Testis (tissue), 3 donors: ENCODE data around the gene MYBPHL. TPM values are rescaled to one million over a fixed set of nuclear protein-coding genes. Genes with fewer than 3 reads are reported as not detected.

Experiments used
- DNase-seq: peaks from one replicate; pipeline ENCODE4 v3.0.0-alpha.2; 2019
- H3K27ac ChIP-seq, 2 donors: fragments of 200-600 bp; sonication (generic); one replicate each; pipeline ENCODE4 v1.5.1; 2019
- H3K27me3 ChIP-seq: fragments of 200-600 bp; sonication (generic); one replicate; pipeline ENCODE4 v1.5.1; 2019
- H3K36me3 ChIP-seq: fragments of 200-600 bp; sonication (generic); one replicate; pipeline ENCODE4 v1.5.1; 2017; ENCODE audit warnings: low read depth; ENCODE audit errors: missing control alignments
- H3K4me1 ChIP-seq: fragments of 200-600 bp; sonication (generic); one replicate; pipeline ENCODE4 v1.5.1; 2019
- H3K4me3 ChIP-seq, 2 donors: fragments of 200-600 bp; sonication (generic); one replicate each; pipeline ENCODE4 v1.5.1; 2017 to 2019
- H3K9me3 ChIP-seq: fragments of 200-600 bp; sonication (generic); one replicate; pipeline ENCODE4 v1.5.1; 2017
- CTCF ChIP-seq, 3 experiments: fragments of 450-650 bp in 2 of 3; fragments of 200-600 bp in 1 of 3; sonication (generic) in 1 of 3; IDR thresholded peaks; one replicate each; pipeline ENCODE4 v1.5.1; 2016 to 2019; ENCODE audit warnings: antibody characterized with exemption in 3 of 3, mild to moderate bottlenecking in 2 of 3, moderate library complexity in 1 of 3
- POLR2A ChIP-seq: fragments of 450-650 bp; IDR thresholded peaks from one replicate; pipeline ENCODE4 v1.6.1; 2017; ENCODE audit warnings: antibody characterized with exemption, mild to moderate bottlenecking, moderate library complexity
- WGBS, 2 donors: methylation state at CpG; one replicate each; pipeline ENCODE4 v1.1.5; 2018; 5-methylcytosine and 5-hydroxymethylcytosine counted together
- intact Hi-C: fragments of 100-400 bp; cut with DNase I; formaldehyde crosslinking; loops from one replicate; pipeline ENCODE4 v1.15.1; 2023; ENCODE audit warnings: low total_unique reads
- polyA plus RNA-seq: library from polyadenylated mRNA; stranded (reverse); fragments of 350-450 nt; fragmentation: Illumina TruSeq; extraction: RNeasy Lipid Tissue Mini Kit (QIAGEN cat#74804); gene quantifications from one replicate; pipeline ENCODE4 v1.2.3, GENCODE V29; 2014; ENCODE audit warnings: low read depth, low replicate concordance; ENCODE audit not compliant: insufficient read depth
- total RNA-seq, 2 donors: library from RNA; depleted of rRNA; stranded (reverse); fragments of >200 nt; gene quantifications; one replicate each; pipeline ENCODE4 v1.2.3, GENCODE V29; 2016

MYBPHL gene
- total and polyA plus RNA-seq, 3 donors from 2014 or later, result 0.99 to 1.5 TPM; not detected in 1

- Histone ChIP-seq H3K27me3 (no peaks in the 10 kb centered on the region), H3K36me3 (no peaks in the 10 kb centered on the region), H3K27ac (peak overlapping the region; percentile 87 to 95), H3K9me3 (no peaks in the 10 kb centered on the region), H3K4me3 (no peak overlapping the region), H3K4me1 (peaks cover 45% of the 10 kb centered on the region)
- no peak for DNase-seq
- TF ChIP-seq CTCF (IDR thresholded peaks at IDR 0.05) (no peak), POLR2A (no peak)
- 67 to 71% methylated on average over 4 to 16 of the region's 16 CpGs for WGBS, 2 donors
- intact Hi-C loops, result no loop called here
These were observed 33.8 kb downstream of the MYBPHL start for GRCh38 chr1:109272831-109273547.

DNA sequence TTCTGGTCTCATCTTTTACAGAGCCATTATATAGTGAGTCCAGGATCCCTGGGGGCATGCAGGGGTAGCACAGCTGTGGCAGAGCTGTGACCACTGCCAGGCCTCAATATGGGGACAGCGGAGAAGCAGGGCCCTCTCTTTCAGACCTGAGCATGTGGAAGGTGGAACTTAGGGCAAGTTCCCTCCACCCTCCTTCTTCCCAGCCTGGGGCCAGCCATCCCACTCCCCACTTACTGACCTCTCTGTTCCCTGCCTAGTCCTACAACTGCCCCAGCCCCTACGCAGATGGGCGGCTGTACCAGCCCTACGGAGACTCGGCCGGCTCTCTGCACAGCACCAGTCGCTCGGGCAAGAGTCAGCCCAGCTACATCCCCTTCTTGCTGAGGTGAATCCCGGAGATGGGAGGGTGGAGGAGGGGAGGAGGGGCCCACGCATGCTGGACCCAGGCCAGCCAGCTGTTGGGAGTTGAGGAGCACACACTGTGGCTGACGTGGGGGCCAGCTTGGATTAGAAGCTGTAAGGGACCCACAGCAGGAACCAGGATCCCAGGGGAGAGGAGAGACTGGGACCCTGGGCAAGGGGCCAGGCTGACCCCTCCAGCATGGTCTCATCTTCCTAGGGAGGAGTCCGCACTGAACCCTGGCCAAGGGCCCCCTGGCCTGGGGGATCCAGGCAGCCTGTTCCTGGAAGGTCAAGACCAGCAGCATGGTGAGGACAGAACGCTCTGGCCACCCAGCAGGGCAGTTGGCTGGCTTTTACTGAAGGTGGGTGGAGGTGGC lies 34.6 kb downstream of the MYBPHL start:
- H3K36me3 ChIP-seq, result no peaks in the 10 kb centered on the region
- no peaks in the 10 kb centered on the region for H3K9me3 ChIP-seq
- intact Hi-C loops, result no loop called here
- TF ChIP-seq CTCF (IDR thresholded peaks at IDR 0.05) (no peak), POLR2A (no peak)
- H3K4me1 ChIP-seq, result peaks cover 44% of the 10 kb centered on the region
- H3K4me3 ChIP-seq, result no peak overlapping the region
- 55 to 74% methylated on average over 8 to 13 of the region's 13 CpGs for whole genome bisulfite sequencing, 2 donors
- DNase-seq, result no peak
- no peaks in the 10 kb centered on the region for H3K27me3 ChIP-seq
- H3K27ac ChIP-seq, result peak overlapping the region; percentile 87 to 95

- intact Hi-C loops, result no loop called here
- H3K4me1 ChIP-seq, result peaks cover 39% of the 10 kb centered on the region
- 66 to 85% methylated on average over 6 of the region's 6 CpGs for WGBS, 2 donors
- no peak overlapping the region for H3K4me3 ChIP-seq
- no peaks in the 10 kb centered on the region for H3K36me3 ChIP-seq
- H3K27me3 ChIP-seq, result no peaks in the 10 kb centered on the region
- DNase-seq, result no peak
- no peaks in the 10 kb centered on the region for H3K9me3 ChIP-seq
- TF ChIP-seq CTCF (IDR thresholded peaks at IDR 0.05) (no peak), POLR2A (no peak)
- peak overlapping the region; percentile 87 to 95 for H3K27ac ChIP-seq
These were observed 35.4 kb downstream of the MYBPHL start for GRCh38 chr1:109271458-109271857.

GRCh38 chr1:109270623-109271317 lies 36.0 kb downstream of the MYBPHL start:
- no peak for TF ChIP-seq CTCF (IDR thresholded peaks at IDR 0.05)
- TF ChIP-seq POLR2A, result no peak
- Histone ChIP-seq H3K4me3 (no peak overlapping the region), H3K27ac (peak overlapping the region in 1 of 2 donors; percentile 87), H3K9me3 (no peaks in the 10 kb centered on the region), H3K36me3 (no peaks in the 10 kb centered on the region), H3K4me1 (peaks cover 36% of the 10 kb centered on the region), H3K27me3 (no peaks in the 10 kb centered on the region)
- WGBS, 2 donors, result 93% methylated on average over 16 to 20 of the region's 20 CpGs
- no peak for DNase-seq
- intact Hi-C loops, result no loop called here
